Breast epithelium (tissue), 3 donors: ENCODE results near the gene NRIP1.

Experiments used
- POLR2A ChIP-seq: fragments of 450-650 bp; IDR thresholded peaks from one replicate; pipeline ENCODE4 v1.6.1; 2016; ENCODE audit warnings: antibody characterized with exemption, mild to moderate bottlenecking, moderate library complexity
- POLR2AphosphoS5 ChIP-seq, 3 donors: sonication (generic); formaldehyde crosslinking; IDR thresholded peaks; one replicate each; pipeline ENCODE4 v1.6.1; 2017; ENCODE audit warnings: antibody characterized with exemption in 3 of 3
- TF ChIP-seq, protein P1 (sequence below), 3 donors: fragments of 450-650 bp; IDR thresholded peaks; one replicate each; pipeline ENCODE4 v1.5.1; 2016 to 2017; ENCODE audit warnings: antibody characterized with exemption in 3 of 3, mild to moderate bottlenecking in 3 of 3, moderate library complexity in 3 of 3

DNA sequence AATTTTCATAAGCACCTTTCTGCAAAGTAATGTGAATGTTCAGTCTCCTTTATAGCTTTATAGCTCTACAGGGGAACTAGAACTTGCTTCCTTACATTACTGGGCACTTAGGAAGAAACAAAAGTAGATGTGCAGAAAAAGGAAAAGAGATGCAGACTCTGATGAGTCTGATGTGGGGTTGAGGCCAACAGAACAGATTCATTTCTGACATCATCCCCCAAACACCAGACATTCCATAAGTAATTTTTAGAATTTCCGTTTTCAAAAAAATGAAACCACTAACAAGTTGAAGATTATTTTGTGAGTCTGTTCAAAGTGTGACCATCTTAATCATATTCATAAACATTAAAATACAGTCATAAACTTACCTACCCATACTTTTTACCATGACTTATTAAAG is 96.0 kb downstream of the NRIP1 start:
- TF ChIP-seq, protein P1, sequence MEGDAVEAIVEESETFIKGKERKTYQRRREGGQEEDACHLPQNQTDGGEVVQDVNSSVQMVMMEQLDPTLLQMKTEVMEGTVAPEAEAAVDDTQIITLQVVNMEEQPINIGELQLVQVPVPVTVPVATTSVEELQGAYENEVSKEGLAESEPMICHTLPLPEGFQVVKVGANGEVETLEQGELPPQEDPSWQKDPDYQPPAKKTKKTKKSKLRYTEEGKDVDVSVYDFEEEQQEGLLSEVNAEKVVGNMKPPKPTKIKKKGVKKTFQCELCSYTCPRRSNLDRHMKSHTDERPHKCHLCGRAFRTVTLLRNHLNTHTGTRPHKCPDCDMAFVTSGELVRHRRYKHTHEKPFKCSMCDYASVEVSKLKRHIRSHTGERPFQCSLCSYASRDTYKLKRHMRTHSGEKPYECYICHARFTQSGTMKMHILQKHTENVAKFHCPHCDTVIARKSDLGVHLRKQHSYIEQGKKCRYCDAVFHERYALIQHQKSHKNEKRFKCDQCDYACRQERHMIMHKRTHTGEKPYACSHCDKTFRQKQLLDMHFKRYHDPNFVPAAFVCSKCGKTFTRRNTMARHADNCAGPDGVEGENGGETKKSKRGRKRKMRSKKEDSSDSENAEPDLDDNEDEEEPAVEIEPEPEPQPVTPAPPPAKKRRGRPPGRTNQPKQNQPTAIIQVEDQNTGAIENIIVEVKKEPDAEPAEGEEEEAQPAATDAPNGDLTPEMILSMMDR (IDR thresholded peaks at IDR 0.05): no peak
- TF ChIP-seq POLR2A: no peak
- no peak for TF ChIP-seq POLR2AphosphoS5 (IDR thresholded peaks at IDR 0.05)
